Esophagus muscularis mucosa (tissue), 4 donors: Measurements from ENCODE around the gene RAB29. TPM values are rescaled to one million over a fixed set of nuclear protein-coding genes. Genes with fewer than 3 reads are reported as not detected.
"Not testable (repeated sequence)": the region's sequence is repeated elsewhere in the genome, so short reads cannot be mapped to it uniquely, and the experiment has no call there.

ENCODE experiments used
- DNase-seq: peaks from one replicate; pipeline ENCODE4 v3.0.0-alpha.2; 2017; ENCODE audit errors: extremely low spot score
- H3K27ac ChIP-seq, 4 donors: fragments of 200-600 bp; sonication (generic); replicated peaks in 1 of 4; 1 replicate in 3 of 4; 2 replicates in 1 of 4; pipeline ENCODE4 v1.5.1; 2016 to 2019; ENCODE audit warnings: mild to moderate bottlenecking in 1 of 4
- H3K27me3 ChIP-seq, 4 donors: fragments of 200-600 bp; sonication (generic); one replicate each; pipeline versions ENCODE4 v1.5.1 to v1.6.0; 2016 to 2019
- H3K36me3 ChIP-seq, 4 donors: fragments of 200-600 bp; sonication (generic); one replicate each; pipeline ENCODE4 v1.5.1; 2016 to 2019
- H3K4me1 ChIP-seq, 4 donors: fragments of 200-600 bp; sonication (generic); one replicate each; pipeline ENCODE4 v1.5.1; 2016 to 2019
- H3K4me3 ChIP-seq, 4 donors: fragments of 200-600 bp; sonication (generic); 1 replicate in 2 of 4; 2 replicates in 2 of 4; pipeline ENCODE4 v1.5.1; 2016 to 2019; ENCODE audit warnings: mild to moderate bottlenecking in 4 of 4, moderate library complexity in 1 of 4
- H3K9me3 ChIP-seq, 4 donors: fragments of 200-600 bp; sonication (generic); 1 replicate in 3 of 4; 2 replicates in 1 of 4; pipeline ENCODE4 v1.5.1; 2016 to 2019
- CTCF ChIP-seq, 3 experiments: fragments of 200-600 bp in 2 of 3; fragments of 450-650 bp in 1 of 3; sonication (generic) in 2 of 3; IDR thresholded peaks; one replicate each; pipeline ENCODE4 v1.5.1; 2017 to 2019; ENCODE audit warnings: antibody characterized with exemption in 3 of 3, mild to moderate bottlenecking in 2 of 3, moderate library complexity in 1 of 3
- EP300 ChIP-seq: sonication (generic); formaldehyde crosslinking; IDR thresholded peaks from one replicate; pipeline ENCODE4 v1.6.1; 2017; ENCODE audit warnings: antibody characterized with exemption
- POLR2A ChIP-seq: fragments of 450-650 bp; IDR thresholded peaks from one replicate; pipeline ENCODE4 v1.6.1; 2017; ENCODE audit warnings: antibody characterized with exemption, moderate library complexity, mild to moderate bottlenecking, low read depth
- POLR2AphosphoS5 ChIP-seq, 2 donors: sonication (generic); formaldehyde crosslinking; IDR thresholded peaks; one replicate each; pipeline ENCODE4 v1.6.1; 2017; ENCODE audit warnings: antibody characterized with exemption in 2 of 2
- WGBS: methylation state at CpG from one replicate; pipeline ENCODE4 v1.1.5; 2018; 5-methylcytosine and 5-hydroxymethylcytosine counted together
- intact Hi-C: fragments of 100-400 bp; cut with DNase I; formaldehyde crosslinking; loops from one replicate; pipeline ENCODE4 v1.15.1; 2023
- total RNA-seq, 4 donors: library from RNA; depleted of rRNA; stranded (reverse); fragments of >200 nt; gene quantifications; one replicate each; pipeline versions ENCODE4 v1.1.0 to v1.2.1, GENCODE V29; 2016

RAB29 gene
- total RNA-seq, 4 donors from 2014 or later = 28.5 to 59.2 (median 41.8) TPM

- intact Hi-C loops = no loop called here
- Histone ChIP-seq H3K4me1 (peaks cover 0 to 72% (median 33%) of the 10 kb centered on the region in 4 donors), H3K27me3 (no peaks in the 10 kb centered on the region), H3K9me3 (no peaks in the 10 kb centered on the region), H3K27ac (no peak overlapping the region), H3K4me3 (no peak overlapping the region), H3K36me3 (peaks cover 0 to 18% (median 6%) of the 10 kb centered on the region in 4 donors)
- 95% methylated on average over 2 of the region's 2 CpGs for WGBS
- no peak for TF ChIP-seq EP300
- TF ChIP-seq POLR2A = no peak
- TF ChIP-seq CTCF (IDR thresholded peaks at IDR 0.05) = no peak
- TF ChIP-seq POLR2AphosphoS5 (IDR thresholded peaks at IDR 0.05) = no peak
- DNase-seq = no peak
These were observed 41.7 kb downstream of the RAB29 start for GRCh38 chr1:205733438-205734175.

- 94% methylated on average over 9 of the region's 9 CpGs for WGBS
- intact Hi-C loops = no loop called here
- TF ChIP-seq CTCF (IDR thresholded peaks at IDR 0.05) = no peak
- H3K36me3 ChIP-seq = peaks cover 0 to 28% (median 20%) of the 10 kb centered on the region in 4 donors
- H3K4me1 ChIP-seq = peaks cover 0 to 49% (median 16%) of the 10 kb centered on the region in 4 donors
- no peak overlapping the region for H3K27ac ChIP-seq
- H3K4me3 ChIP-seq = no peak overlapping the region
- no peaks in the 10 kb centered on the region for H3K27me3 ChIP-seq
- no peaks in the 10 kb centered on the region for H3K9me3 ChIP-seq
- DNase-seq = no peak
These were observed 45.2 kb downstream of the RAB29 start for GRCh38 chr1:205729945-205730610.

- H3K9me3 ChIP-seq = no peaks in the 10 kb centered on the region
- DNase-seq = no peak
- peaks cover 0 to 24% (median under 1%) of the 10 kb centered on the region in 4 donors for H3K4me1 ChIP-seq
- H3K36me3 ChIP-seq = peaks cover 0 to 63% (median 38%) of the 10 kb centered on the region in 4 donors
- no peaks in the 10 kb centered on the region for H3K27me3 ChIP-seq
- H3K27ac ChIP-seq = no peak overlapping the region
- H3K4me3 ChIP-seq = no peak overlapping the region
- intact Hi-C loops = no loop called here
- TF ChIP-seq EP300 = no peak
- no peak for TF ChIP-seq CTCF (IDR thresholded peaks at IDR 0.05)
- TF ChIP-seq POLR2A = no peak
- no peak for TF ChIP-seq POLR2AphosphoS5 (IDR thresholded peaks at IDR 0.05)
- 89% methylated on average over 4 of the region's 4 CpGs for WGBS
These were observed 48.6 kb downstream of the RAB29 start for GRCh38 chr1:205726619-205727125.

- Histone ChIP-seq H3K36me3 (peaks cover 6 to 74% (median 48%) of the 10 kb centered on the region in 4 donors), H3K27me3 (no peaks in the 10 kb centered on the region), H3K27ac (no peak overlapping the region), H3K4me1 (peaks cover 0 to 17% (median 0%) of the 10 kb centered on the region in 4 donors), H3K4me3 (no peak overlapping the region), H3K9me3 (no peaks in the 10 kb centered on the region)
- 83% methylated on average over 1 of the region's 1 CpG for WGBS
- TF ChIP-seq POLR2AphosphoS5 (IDR thresholded peaks at IDR 0.05) (no peak), POLR2A (no peak), CTCF (IDR thresholded peaks at IDR 0.05) (no peak), EP300 (no peak)
- intact Hi-C loops = no loop called here
- DNase-seq = no peak
These were observed 49.8 kb downstream of the RAB29 start for GRCh38 chr1:205725514-205725913.

GRCh38 chr1:205720740-205721139 is 54.5 kb downstream of the RAB29 start:
- H3K27me3 ChIP-seq, H3K27ac ChIP-seq, H3K9me3 ChIP-seq, DNase-seq, intact Hi-C loops, H3K4me1 ChIP-seq, H3K4me3 ChIP-seq: not testable (repeated sequence)
- 58% methylated on average over 2 of the region's 2 CpGs for WGBS
- H3K36me3 ChIP-seq = peaks cover 34 to 97% (median 76%) of the 10 kb centered on the region in 4 donors
